ENCODE results near the gene LYL1. TPM values are rescaled to one million over a fixed set of nuclear protein-coding genes. Genes with fewer than 3 reads are reported as not detected.

The LYL1 gene
- total and polyA plus RNA-seq, 9 of the 15 experiments (the other 6 are each of a cell fraction or from before 2014, with no cell fraction given), result 1.3 to 266 (median 34.0) TPM

GRCh38 chr19:13051557-13052165 is 51.0 kb downstream of the LYL1 start (continued):
- TF ChIP-seq CBFB (CRISPR knock-in tag; IDR thresholded peaks at IDR 0.05), result no peak
- TF ChIP-seq ZNF395 (CRISPR knock-in tag; IDR thresholded peaks at IDR 0.05), result no peak
- peak; percentile 28; the same call in 1 of the 2 replicates for TF ChIP-seq POLR2AphosphoS5 (IDR thresholded peaks at IDR 0.05; ENCODE audit: control insufficient read depth, insufficient read depth, low read depth, low read length)
- TF ChIP-seq ZNF778 (CRISPR knock-in tag; IDR thresholded peaks at IDR 0.05), result no peak
- no peak for TF ChIP-seq MTF1 (CRISPR knock-in tag; IDR thresholded peaks at IDR 0.05; ENCODE audit: borderline replicate concordance)
- TF ChIP-seq JUND (IDR thresholded peaks at IDR 0.05; ENCODE audit: borderline replicate concordance, low read depth, low read length), result no peak
- TF ChIP-seq JUND (tag; IDR thresholded peaks at IDR 0.05; ENCODE audit: borderline replicate concordance, low read depth, low read length), result no peak
- no peak for TF ChIP-seq MITF (IDR thresholded peaks at IDR 0.05)
- peak; percentile 45; the same call in 1 of the 2 replicates for TF ChIP-seq EP300 (IDR thresholded peaks at IDR 0.05; ENCODE audit: low read length)
- no peak for TF ChIP-seq HNRNPK (IDR thresholded peaks at IDR 0.05; ENCODE audit: low read depth, low read length, poor library complexity, severe bottlenecking)
- TF ChIP-seq SRF (CRISPR knock-in tag; IDR thresholded peaks at IDR 0.05), result 0 out of 4 replicates have a peak, but pooled peaks of 1 of the 2 experiments have one; percentile 51
- TF ChIP-seq HES1 (IDR thresholded peaks at IDR 0.05; ENCODE audit: low read depth), result peak; percentile 100
- no peak; the same call in 1 of the 2 replicates for TF ChIP-seq TOE1 (IDR thresholded peaks at IDR 0.05; ENCODE audit: borderline replicate concordance)
- TF ChIP-seq TOE1 (CRISPR knock-in tag; IDR thresholded peaks at IDR 0.05; ENCODE audit: borderline replicate concordance, low read depth), result no peak
- no peak for TF ChIP-seq RBM39 (optimal IDR thresholded peaks at IDR 0.05; ENCODE audit: low read depth, low read length)
- TF ChIP-seq ZNF184 (CRISPR knock-in tag; IDR thresholded peaks at IDR 0.05), result no peak
- TF ChIP-seq SNAPC5 (CRISPR knock-in tag; IDR thresholded peaks at IDR 0.05), result no peak
- TF ChIP-seq NCOA1 (IDR thresholded peaks at IDR 0.05; ENCODE audit: low read depth), result peak; percentile 58; the same call in 1 of the 2 replicates
- TF ChIP-seq RBM22 (IDR thresholded peaks at IDR 0.05; ENCODE audit: low read depth, low read length, poor library complexity, severe bottlenecking), result no peak
- no peak for TF ChIP-seq ZNF707 (CRISPR knock-in tag; conservative IDR thresholded peaks at IDR 0.05)
- TF ChIP-seq ZBTB43 (CRISPR knock-in tag; IDR thresholded peaks at IDR 0.05), result no peak

All from K562 (cell line).